Inflammatory macrophage treated with lipopolysaccharide for 4 hours (primary cell): ENCODE measurements around the gene TMEM132E.
"Not testable (repeated sequence)": the region's sequence is repeated elsewhere in the genome, so short reads cannot be mapped to it uniquely, and the experiment has no call there.

Experiments used
- DNase-seq: peaks from one replicate; pipeline ENCODE4 v3.0.0-alpha.2; 2020

The TMEM132E gene, protein sequence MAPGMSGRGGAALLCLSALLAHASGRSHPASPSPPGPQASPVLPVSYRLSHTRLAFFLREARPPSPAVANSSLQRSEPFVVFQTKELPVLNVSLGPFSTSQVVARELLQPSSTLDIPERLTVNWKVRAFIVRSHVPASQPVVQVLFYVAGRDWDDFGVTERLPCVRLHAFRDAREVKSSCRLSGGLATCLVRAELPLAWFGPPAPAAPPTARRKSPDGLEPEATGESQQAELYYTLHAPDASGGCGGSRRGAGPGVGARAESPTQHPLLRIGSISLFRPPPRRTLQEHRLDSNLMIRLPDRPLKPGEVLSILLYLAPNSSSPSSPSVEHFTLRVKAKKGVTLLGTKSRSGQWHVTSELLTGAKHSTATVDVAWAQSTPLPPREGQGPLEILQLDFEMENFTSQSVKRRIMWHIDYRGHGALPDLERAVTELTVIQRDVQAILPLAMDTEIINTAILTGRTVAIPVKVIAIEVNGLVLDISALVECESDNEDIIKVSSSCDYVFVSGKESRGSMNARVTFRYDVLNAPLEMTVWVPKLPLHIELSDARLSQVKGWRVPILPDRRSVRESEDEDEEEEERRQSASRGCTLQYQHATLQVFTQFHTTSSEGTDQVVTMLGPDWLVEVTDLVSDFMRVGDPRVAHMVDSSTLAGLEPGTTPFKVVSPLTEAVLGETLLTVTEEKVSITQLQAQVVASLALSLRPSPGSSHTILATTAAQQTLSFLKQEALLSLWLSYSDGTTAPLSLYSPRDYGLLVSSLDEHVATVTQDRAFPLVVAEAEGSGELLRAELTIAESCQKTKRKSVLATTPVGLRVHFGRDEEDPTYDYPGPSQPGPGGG (N-terminal part only)

DNA sequence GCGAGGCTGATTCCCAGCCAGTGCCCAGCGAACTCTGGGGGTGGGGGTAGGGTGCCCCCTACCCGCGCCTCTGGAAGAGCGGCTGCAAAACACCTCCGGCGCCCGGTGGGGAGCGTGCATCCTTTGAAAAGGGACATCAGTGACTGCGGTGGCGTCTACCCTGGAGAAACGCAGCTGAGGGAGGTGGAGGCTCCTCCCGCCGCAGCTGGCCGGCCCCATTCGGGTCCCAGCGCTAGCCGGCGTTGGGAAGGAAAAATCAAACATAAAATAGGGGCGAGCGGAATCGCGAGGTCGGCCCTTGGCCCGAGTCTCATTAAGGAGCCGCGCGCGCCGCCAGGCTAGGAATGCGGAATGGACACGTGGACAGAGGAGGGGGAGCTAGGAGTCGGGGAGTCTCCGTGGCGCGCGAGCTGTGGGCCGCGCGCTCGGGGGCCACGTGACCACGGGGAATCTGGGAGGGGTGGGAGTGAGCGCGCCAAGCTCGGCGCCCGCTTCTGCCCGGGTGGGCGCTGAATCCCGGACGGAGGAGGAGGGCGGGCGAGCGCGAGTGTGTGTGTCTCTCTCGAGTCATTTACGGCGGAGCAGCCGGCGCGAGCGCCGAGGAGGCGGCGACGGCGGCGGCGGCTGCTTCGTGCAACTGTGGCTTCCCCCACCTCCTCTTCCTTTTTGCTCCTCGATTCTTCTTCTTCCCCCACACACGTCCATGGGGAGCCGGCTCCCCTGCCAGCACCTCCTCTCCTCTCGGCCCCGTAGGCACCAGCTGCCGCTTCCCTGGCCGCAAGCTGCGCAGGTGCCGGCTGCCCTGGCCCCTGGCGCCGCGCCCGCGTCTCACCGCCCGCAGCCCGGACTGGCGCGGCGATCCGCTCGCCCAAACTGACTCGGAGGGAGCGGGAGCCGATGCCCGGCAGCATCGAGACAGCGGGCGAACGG is at the start of gene TMEM132E:
Gene TMEM132E (plus strand): TSS at position 566 of the 930 bp plus-strand sequence. CDS start 1,495 bp downstream, outside the sequence.
- DNase-seq, result no peak

DNA sequence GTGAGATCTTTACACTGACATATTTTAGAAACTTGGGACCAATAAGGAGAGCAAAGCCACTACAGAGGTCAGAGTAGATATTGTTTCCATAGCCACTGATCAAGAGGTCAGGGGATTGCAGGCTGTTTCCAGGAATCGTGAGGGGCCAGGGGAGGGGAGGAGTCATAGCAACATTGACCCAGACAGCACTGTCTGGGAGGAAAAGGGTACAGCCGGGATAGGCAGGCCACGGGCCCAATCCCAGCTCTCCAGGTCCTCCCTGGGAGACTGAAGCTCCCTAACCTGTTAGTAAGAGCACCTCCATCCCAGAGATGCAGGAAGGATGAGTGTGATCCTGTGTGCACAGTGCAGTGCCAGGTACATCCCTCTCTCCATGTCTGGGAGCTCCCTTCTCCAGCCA is 48.5 kb upstream of the TMEM132E start:
- DNase-seq, result no peak

DNA sequence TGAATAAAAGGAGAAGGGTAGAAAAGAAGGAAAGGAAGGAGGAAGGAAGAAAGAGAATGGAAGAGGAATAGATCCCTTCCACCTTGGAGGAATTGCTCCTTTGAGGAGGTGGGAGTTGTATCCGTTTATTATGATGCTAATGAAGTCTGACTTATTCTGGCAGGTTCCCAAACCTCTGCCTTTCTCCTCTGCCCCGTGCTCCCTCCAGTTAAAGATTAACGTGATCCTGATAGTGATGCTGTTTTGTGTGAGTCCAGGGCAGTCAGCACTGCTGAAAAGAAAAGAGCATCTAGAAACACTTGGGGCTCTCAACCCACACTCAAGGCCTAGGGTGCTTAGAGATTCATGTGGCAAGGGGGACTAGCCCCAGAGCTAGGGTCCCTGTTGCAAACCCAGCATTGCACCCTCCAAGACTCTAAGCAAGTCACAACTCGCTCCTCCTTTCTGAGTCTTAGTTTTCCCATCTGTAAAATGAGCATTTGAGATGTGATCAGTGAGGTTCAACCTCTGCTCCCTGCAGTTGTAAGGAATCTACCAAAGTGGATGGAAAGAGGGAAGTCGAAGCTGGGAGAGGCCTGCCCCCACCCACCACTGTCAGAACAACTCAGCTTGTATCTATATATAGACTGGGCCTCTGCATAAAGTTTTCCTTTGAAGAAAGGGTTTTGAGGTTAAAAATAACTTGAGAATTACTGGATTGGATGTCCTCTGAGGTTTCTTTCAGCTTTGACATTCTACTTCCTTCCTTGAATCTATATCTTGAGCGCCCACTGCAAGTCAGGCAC is 46.9 kb upstream of the TMEM132E start:
- peak; percentile 33 for DNase-seq

DNA sequence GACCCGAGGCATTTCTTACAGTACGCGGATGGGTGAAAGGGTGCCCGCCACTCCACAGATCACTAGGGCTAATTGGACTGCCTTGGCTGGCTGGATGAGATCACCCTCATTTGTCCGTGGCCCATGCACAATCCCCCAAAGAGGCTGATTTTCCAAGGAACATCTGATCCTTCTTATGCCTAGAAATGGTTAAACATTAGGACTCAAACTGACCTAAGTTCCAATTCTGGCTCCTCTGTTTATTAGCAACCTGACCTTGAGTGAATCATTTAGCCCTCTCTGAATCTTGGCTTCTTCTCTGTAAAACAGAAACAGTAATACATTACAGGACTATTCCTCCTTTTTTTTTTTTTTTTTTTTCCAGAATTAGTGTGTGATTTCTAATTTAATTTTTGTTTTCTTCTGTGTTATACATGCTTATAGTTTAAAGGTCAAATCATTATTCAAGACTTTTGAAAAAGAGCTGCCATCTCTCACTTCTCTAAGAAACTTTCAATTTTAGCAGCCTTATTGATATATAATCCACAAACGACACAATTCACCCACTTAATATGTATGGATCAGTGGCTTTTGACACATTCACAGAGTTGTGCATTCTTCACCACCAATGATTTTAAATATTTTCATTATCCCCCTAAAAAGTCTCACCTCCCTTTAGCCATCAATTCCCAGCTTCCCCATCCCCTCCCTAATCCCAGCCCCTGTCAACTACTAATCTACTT is 45.4 kb upstream of the TMEM132E start:
- no peak for DNase-seq

DNA sequence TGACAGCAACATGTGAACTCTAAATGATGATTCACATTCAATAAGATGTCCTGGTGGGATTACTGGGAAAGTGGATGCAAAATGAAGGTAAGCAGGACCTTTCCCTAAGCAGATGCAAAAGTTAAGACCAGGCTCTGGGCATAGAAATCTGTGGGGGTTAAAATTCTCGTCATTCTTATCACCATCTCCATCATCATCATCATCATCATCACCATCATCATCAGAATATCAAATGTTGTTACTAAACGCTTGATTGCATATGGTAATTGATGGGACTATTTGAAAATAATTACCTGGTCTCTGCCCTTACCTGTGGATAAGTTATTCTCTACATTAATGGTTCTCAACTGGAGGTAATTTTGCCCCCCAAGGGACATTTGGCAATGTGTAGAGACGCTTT is 41.9 kb upstream of the TMEM132E start:
- no peak for DNase-seq

DNA sequence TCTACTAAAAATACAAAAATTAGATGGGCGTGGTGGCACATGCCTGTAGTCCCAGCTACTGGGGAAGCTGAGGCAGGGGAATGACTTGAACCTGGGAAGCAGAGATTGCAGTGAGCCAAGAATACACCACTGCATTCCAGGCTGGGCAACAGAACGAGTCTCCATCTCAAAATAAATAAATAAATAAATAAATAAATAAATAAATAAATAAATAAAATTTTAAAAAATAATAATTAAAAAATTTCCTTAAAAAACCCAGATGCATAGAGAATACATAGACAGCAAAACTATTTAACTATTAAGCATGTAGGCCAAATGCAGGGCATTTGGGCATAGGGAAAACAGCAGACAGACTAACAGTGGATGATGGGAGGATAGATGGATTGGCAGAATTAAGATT is 40.8 kb upstream of the TMEM132E start:
- DNase-seq, result not testable (repeated sequence)

DNA sequence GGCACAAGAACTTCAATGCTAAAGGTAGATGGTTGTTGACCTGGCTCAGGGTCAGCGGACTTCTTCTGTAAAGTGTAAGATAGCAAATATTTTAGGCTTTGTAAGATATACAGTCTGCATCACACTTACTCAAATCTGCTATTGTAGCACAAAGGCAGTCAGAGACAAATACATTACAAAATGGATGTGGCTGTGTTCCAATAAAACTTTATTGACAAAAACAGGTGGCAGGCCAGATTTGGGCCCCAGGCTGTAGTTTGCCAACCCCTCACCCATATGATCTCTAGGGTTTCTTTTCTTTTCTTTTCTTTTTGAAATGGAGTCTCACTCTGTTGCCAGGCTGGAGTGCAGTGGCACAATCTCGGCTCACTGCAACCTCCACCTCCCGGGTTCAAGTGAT is 39.5 kb upstream of the TMEM132E start:
- DNase-seq, result no peak

DNA sequence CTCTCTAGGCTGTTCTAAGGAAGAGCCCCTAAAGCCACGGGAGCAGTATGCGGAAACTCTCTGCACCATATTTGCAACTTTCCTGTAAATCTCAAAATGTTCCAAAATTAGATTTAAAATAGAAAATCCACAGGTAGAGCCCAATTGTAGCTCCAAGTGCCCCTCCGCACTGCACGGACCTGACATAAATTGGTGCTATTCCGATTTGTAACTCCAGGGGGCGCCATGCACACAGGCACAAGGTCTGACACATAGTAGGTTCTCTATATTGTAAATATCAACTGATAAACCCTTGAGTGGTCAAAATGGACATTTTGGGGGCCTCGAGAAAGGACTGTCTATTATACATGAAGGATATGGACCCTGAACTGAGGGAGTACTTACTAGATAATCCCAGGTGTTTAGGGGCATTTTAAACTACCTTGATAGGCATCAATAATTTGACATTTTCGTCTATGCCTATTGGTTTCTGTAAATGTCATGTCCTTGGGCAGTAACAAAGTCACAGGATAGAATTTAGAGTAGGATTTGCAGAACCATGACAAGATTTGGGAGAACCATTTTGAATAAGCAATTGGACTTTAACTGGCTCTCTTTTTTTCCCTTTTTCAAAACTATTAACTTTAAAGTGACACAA is 36.6 kb upstream of the TMEM132E start:
- peak; percentile 32 for DNase-seq

DNA sequence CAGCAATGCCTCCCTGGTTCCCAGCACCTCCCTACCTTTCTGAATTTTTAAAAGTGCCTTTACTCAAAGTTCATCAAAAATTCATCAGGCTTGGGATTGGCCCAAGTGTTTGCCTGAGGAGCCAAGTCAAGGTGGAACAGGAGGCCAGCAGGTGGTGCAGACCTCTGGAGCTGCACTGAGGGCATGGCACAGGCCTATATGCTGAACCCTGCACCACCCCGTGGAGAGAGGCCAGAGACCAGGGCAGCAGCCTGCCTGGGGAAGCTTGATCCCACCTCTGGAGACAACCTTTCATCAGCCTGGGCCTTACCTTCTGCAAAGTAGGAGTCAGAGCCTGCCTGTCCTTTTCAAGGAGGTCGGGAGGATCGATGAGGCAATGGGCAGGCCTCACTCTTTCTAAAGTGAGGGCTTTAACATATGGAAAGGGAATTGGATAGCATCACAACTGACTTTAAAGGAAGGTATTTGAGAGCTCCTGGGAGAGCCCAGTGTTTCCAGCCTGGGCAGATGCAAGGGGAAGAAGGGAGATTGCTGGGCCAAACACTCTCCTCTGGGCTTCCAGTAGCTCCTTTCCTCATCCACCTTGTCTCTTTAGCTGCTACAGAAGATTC is 31.8 kb upstream of the TMEM132E start:
- no peak for DNase-seq

DNA sequence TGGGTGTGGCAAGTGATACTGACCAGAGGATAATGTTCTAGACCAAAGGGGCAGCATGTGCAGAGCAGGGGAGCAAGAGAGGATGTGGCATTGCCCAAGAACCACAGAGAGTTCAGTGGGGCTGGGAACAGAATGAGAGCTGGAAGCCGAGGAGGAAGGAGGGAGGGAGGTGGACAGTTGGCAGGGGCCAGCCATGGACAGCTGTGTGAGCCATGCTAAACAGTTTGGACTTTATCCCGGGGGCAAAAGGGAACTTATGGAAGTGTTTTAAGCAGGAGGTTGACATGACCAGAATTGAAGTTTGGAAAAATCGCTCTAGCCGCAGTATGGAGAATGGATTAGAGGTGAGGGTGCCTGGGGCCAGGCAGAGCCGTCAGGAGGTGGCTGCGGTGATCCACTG is 29.4 kb upstream of the TMEM132E start:
- no peak for DNase-seq

DNA sequence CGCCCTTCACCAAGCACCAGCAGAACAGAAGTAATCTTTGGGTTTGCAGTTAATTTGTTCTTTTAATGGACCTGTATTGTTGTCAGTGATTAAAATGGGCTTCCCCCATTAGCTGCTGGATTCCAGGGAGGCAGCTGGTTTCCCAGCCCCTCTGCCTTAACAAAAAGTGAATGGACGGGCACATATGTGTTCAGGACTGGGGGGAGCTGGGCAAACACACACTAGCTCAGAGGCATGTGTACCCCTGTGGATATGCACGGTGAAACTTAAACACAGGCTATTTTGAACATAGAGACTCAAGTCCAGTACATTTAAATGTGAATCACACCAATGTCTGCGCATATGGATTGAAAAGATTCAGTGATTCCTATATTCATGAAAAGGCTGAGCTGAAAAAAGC is 25.5 kb upstream of the TMEM132E start:
- DNase-seq, result no peak

DNA sequence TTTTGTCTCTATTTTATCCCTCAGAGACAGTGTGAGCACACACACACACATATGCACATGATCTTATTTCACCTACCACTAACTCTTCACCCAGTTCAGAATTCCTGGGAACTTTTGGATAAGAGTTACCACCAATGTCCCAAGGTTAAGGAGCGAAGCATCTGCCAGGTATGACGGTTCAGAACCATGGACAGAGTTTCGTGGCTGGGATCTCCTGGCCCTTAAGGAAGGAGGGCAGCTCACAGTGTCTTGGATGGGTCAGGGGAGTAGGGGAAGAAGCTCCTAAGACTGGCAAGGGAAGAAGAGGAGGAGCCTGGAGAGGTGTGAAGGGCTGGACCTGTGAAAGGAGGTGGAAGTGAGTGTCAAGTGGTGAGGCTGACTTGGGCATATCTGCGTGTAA is 23.0 kb upstream of the TMEM132E start:
- no peak for DNase-seq

DNA sequence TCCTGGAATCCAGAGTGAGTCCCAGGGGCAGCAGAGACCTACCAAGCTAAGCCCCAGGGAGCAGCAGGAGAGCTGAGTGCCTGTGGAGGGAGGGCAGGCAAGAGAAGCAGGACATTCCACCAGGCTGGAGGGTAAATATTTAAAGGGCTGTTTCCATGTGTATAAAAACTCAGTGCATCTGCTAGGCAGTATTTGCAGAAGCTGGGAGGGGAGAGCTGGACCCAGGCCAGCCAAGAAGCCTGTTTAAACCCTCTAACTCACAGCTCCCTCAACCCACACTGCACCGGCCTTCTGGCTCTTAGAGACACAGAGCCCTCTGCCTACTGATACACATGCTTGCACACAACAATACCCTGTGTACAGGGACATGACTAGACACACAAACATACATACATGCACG is 22.5 kb upstream of the TMEM132E start:
- DNase-seq, result no peak

DNA sequence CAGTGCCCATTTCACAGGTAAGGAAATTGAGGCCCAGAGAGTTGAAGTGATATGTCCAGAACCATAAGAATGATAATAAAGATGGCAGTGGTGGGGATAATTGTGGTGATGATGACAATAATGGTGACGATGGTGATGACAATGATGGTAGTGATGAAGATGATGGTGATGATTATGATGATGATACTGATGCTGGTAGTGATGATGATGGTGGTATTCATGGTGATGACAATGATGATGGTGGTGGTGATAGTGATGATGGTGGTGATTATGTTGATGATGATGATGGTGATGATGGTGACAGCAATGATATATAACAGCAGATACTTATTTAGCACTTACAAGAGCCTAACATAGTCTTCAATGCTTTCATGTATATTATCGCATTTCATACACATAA is 18.1 kb upstream of the TMEM132E start:
- DNase-seq, result no peak

DNA sequence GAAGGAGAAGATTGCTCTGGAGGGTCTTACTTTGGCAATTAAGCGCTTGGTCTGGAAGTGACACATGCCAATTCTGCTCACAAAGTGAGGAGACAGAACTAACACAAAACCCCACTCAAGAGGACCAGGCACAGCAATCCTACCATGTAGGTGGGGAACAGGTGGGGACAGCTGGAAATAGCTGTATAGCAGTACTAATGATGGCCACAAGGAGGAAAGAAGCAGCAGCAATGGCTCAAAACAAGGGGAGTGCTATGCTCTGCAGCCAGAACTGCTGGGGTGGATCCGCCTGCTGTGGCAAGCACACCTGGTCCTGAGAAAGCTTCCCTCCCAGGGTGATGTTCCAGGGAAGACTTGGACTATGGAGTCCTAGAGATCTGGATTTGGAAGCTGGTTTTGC is 17.0 kb upstream of the TMEM132E start:
- DNase-seq, result no peak

DNA sequence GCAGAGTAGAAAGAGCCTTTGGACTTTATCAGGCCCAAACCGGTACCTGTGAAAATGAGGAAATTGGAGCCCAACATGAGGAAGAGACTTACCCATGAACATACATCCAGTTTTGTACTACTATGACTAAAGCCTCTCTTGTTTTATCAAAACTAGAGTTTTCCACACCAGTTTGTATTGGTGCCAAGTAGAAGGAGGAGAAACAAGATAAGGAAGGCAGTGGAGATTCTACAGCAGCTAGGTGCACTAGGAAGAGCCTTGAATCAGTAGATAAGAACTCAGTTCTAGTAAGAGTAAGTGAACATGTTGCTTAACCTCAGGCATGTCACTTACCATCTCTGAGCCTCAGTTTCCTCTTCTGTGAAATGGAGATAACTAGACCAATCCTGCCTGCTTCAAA is 13.7 kb upstream of the TMEM132E start:
- DNase-seq, result no peak

DNA sequence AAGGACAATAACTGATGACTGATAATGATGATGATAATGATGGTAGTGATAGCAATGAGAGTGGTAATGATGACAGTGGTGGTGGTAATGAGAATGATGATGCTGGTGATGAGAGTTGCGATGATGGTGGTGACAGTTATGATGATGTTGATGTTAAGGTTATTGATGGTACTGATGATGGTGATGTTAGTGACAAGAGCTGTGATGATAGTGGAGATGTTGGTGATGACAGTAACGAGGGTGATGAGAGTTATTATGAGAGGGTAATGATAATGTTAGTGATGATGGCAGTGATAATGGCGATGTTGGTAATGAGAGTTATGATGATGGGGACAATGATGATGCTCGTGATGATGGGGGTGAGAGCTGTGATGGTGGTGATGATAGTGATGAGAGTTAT is 13.2 kb upstream of the TMEM132E start:
- DNase-seq, result no peak

DNA sequence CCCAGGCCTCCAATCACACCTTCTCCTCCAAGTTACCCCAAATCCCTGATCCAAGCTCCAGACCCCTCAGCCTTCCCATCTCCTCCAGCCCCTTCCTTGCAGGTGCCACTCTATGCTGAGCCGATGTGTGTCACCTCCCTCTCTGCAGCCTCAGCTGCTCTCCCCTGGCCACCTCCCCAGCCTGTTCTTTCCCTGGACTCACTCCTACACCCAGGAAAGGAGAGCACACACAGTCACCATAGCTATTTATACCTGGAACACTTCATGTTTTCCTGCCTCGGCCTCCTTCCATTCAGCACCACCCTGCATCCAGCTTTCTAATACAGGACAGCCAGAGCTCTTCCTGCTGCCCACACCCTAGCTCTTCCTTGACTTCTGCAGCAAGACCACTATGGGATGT is 12.5 kb upstream of the TMEM132E start:
- no peak for DNase-seq

DNA sequence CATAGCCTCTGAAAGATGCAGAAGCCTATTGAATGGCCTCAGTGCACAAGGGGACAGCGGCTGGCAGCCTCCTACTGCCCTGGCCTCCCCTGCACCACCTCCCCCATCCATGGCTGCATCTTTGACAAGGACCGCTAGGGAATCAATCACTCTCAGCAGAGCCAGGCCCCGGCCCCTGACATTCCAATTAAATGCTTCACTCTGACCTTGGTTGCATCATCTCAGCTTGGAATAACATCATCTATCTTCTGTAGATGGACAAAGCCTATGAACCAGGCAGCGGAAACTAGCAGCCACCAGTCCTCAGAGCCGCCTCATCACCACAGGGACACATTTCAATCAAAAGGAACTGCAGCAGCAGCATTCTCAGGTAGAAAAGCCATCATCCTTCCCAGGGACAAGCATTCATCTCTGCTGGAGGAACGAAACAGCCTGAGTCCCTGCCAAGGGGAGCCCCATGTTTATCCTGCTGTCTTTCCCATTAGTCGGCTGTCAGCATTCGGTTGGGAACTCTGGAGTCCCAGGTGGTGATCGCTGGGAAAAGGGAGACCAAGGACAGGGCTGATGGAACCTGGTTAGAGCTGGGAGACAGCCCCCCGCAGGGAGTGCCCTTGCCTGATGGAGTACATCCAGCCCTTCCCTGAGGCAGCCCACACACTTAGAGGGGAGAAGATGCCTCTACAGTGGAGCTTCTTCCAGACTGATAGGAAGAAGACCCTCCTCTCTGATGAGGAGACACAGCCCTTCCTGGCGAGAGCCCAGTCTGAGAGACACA is 11.5 kb upstream of the TMEM132E start:
- no peak for DNase-seq

DNA sequence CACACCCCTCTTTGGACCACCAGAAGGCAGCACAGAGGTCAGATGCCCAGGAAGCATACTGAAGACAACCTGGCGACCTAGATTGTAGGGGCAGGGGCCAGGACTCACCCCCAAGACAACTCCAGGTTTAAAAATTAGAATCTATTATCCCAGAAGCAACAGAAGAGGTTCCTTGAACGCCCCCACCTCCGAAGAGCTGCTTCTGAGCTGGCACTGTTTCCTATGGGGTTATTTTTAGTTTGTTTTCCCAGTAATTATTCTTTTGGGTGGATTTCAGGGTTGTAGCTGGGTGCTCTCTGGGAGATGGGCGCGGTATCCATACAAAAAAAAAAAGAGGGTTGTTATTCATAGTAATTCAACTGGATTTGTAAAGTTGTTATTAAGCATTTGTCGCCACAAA is 10.4 kb upstream of the TMEM132E start:
- DNase-seq, result no peak
